Measurements from ENCODE around the gene MRPL9. TPM values are rescaled to one million over a fixed set of nuclear protein-coding genes. Genes with fewer than 3 reads are reported as not detected.

The MRPL9 gene
- total RNA-seq (10 to 100 TPM; 59.1 to 91.3 TPM), polyA plus RNA-seq (ENCODE audit: insufficient read length in 2 of 2) (10 to 100 TPM; 86.4 to 86.5 TPM)
- long read RNA-seq, donor 1, transcript MRPL9-202 (7 exons, 1,296 nt) = major isoform, 29 of 40 reads
- long read RNA-seq, donor 1, transcript MRPL9-211 (2 exons, 403 nt) = minor isoform, 5 of 40 reads
- long read RNA-seq, donor 1, partial matches to known transcripts = 0 of 40 reads
- long read RNA-seq, donor 1, other reads (novel, unspliced or antisense) = 0 of 40 reads
- long read RNA-seq, donor 2, transcript MRPL9-202 (7 exons, 1,296 nt) = major isoform, 9 of 13 reads
- long read RNA-seq, donor 2, partial matches to known transcripts = 0 of 13 reads
- long read RNA-seq, donor 2, other reads (novel, unspliced or antisense) = 0 of 13 reads
- long read RNA-seq, donor 3, transcript MRPL9-202 (7 exons, 1,296 nt) = major isoform, 9 of 25 reads
- long read RNA-seq, donor 3, partial matches to known transcripts = 11 of 25 reads
- long read RNA-seq, donor 3, other reads (novel, unspliced or antisense) = 0 of 25 reads
- long read RNA-seq, donor 4, transcript MRPL9-211 (2 exons, 403 nt) = minor isoform, 7 of 104 reads
- long read RNA-seq, donor 4, transcript MRPL9-201 (6 exons, 882 nt) = minor isoform, 5 of 104 reads
- long read RNA-seq, donor 4, transcript MRPL9-203 (3 exons, 348 nt) = minor isoform, 15 of 104 reads
- long read RNA-seq, donor 4, transcript MRPL9-202 (7 exons, 1,296 nt) = major isoform, 50 of 104 reads
- long read RNA-seq, donor 4, partial matches to known transcripts = 24 of 104 reads
- long read RNA-seq, donor 4, other reads (novel, unspliced or antisense) = 0 of 104 reads

GRCh38 chr1:151762941-151763921, at the start of gene MRPL9:
TSS of gene MRPL9 (minus strand) at chr1:151763496. CDS start at chr1:151763479, 17 bp downstream.
- peaks cover 5% of the 10 kb centered on the region for H3K4me1 ChIP-seq (ENCODE audit: control insufficient read depth, insufficient read depth, low read length)
- no peaks in the 10 kb centered on the region for H3K27me3 ChIP-seq (ENCODE audit: control insufficient read depth, insufficient read depth, low read length)
- under 1% methylated on average over 65 of the region's 68 CpGs for whole genome bisulfite sequencing (ENCODE audit: insufficient coverage)
- no peaks in the 10 kb centered on the region for H3K9me3 ChIP-seq (ENCODE audit: control insufficient read depth, insufficient read depth, low read length)
- H3K36me3 ChIP-seq (ENCODE audit: control insufficient read depth, insufficient read depth, low read length) = peaks cover 17% of the 10 kb centered on the region
- peak within 1 kb of the TSS; percentile 90 for H3K27ac ChIP-seq (ENCODE audit: low read depth, low read length)
- peak within 1 kb of the TSS; percentile 86 for H3K4me3 ChIP-seq (ENCODE audit: low read depth, low read length)
- peak; percentile 63 to 95 (median 74) for DNase-seq (ENCODE audit: low read depth in 4 of 6, low spot score in 6 of 6)

- Histone ChIP-seq H3K36me3 (ENCODE audit: control insufficient read depth, insufficient read depth, low read length) (no peaks in the 10 kb centered on the region), H3K4me3 (ENCODE audit: low read depth, low read length) (no peak overlapping the region), H3K4me1 (ENCODE audit: control insufficient read depth, insufficient read depth, low read length) (peaks cover 7% of the 10 kb centered on the region), H3K27ac (ENCODE audit: low read depth, low read length) (no peak overlapping the region), H3K27me3 (ENCODE audit: control insufficient read depth, insufficient read depth, low read length) (no peaks in the 10 kb centered on the region), H3K9me3 (ENCODE audit: control insufficient read depth, insufficient read depth, low read length) (no peaks in the 10 kb centered on the region)
- DNase-seq (ENCODE audit: low read depth in 4 of 6, low spot score in 6 of 6) = no peak
- 75% methylated on average over 4 of the region's 9 CpGs for WGBS (ENCODE audit: insufficient coverage)
Measured at GRCh38 chr1:151811181-151811580, 47.9 kb upstream of the MRPL9 start.

GRCh38 chr1:151809985-151810556, 46.8 kb upstream of the MRPL9 start:
- H3K9me3 ChIP-seq (ENCODE audit: control insufficient read depth, insufficient read depth, low read length) = no peaks in the 10 kb centered on the region
- H3K27ac ChIP-seq (ENCODE audit: low read depth, low read length) = no peak overlapping the region
- peaks cover 2% of the 10 kb centered on the region for H3K36me3 ChIP-seq (ENCODE audit: control insufficient read depth, insufficient read depth, low read length)
- WGBS (ENCODE audit: insufficient coverage) = no CpG with 5 or more reads among the region's 1 CpG
- peaks cover 12% of the 10 kb centered on the region for H3K4me1 ChIP-seq (ENCODE audit: control insufficient read depth, insufficient read depth, low read length)
- no peak for DNase-seq (ENCODE audit: low read depth in 4 of 6, low spot score in 6 of 6)
- no peak overlapping the region for H3K4me3 ChIP-seq (ENCODE audit: low read depth, low read length)
- H3K27me3 ChIP-seq (ENCODE audit: control insufficient read depth, insufficient read depth, low read length) = no peaks in the 10 kb centered on the region

GRCh38 chr1:151809290-151809984, 46.1 kb upstream of the MRPL9 start:
- WGBS (ENCODE audit: insufficient coverage) = 62% methylated on average over 5 of the region's 8 CpGs
- no peaks in the 10 kb centered on the region for H3K27me3 ChIP-seq (ENCODE audit: control insufficient read depth, insufficient read depth, low read length)
- H3K4me3 ChIP-seq (ENCODE audit: low read depth, low read length) = no peak overlapping the region
- peaks cover 15% of the 10 kb centered on the region for H3K4me1 ChIP-seq (ENCODE audit: control insufficient read depth, insufficient read depth, low read length)
- H3K36me3 ChIP-seq (ENCODE audit: control insufficient read depth, insufficient read depth, low read length) = peaks cover 2% of the 10 kb centered on the region
- H3K27ac ChIP-seq (ENCODE audit: low read depth, low read length) = no peak overlapping the region
- DNase-seq (ENCODE audit: low read depth in 4 of 6, low spot score in 6 of 6) = no peak
- no peaks in the 10 kb centered on the region for H3K9me3 ChIP-seq (ENCODE audit: control insufficient read depth, insufficient read depth, low read length)

GRCh38 chr1:151807766-151808165, 44.5 kb upstream of the MRPL9 start:
- Histone ChIP-seq H3K9me3 (ENCODE audit: control insufficient read depth, insufficient read depth, low read length) (no peaks in the 10 kb centered on the region), H3K4me3 (ENCODE audit: low read depth, low read length) (no peak overlapping the region), H3K27ac (ENCODE audit: low read depth, low read length) (no peak overlapping the region), H3K27me3 (ENCODE audit: control insufficient read depth, insufficient read depth, low read length) (no peaks in the 10 kb centered on the region), H3K36me3 (ENCODE audit: control insufficient read depth, insufficient read depth, low read length) (peaks cover 2% of the 10 kb centered on the region), H3K4me1 (ENCODE audit: control insufficient read depth, insufficient read depth, low read length) (peaks cover 15% of the 10 kb centered on the region)
- WGBS (ENCODE audit: insufficient coverage) = no CpG with 5 or more reads among the region's 1 CpG
- no peak for DNase-seq (ENCODE audit: low read depth in 4 of 6, low spot score in 6 of 6)

GRCh38 chr1:151807131-151807530, 43.8 kb upstream of the MRPL9 start:
- WGBS (ENCODE audit: insufficient coverage) = 82% methylated on average over 2 of the region's 5 CpGs
- DNase-seq (ENCODE audit: low read depth in 4 of 6, low spot score in 6 of 6) = no peak
- Histone ChIP-seq H3K36me3 (ENCODE audit: control insufficient read depth, insufficient read depth, low read length) (peaks cover 2% of the 10 kb centered on the region), H3K4me1 (ENCODE audit: control insufficient read depth, insufficient read depth, low read length) (peaks cover 15% of the 10 kb centered on the region), H3K27ac (ENCODE audit: low read depth, low read length) (no peak overlapping the region), H3K27me3 (ENCODE audit: control insufficient read depth, insufficient read depth, low read length) (no peaks in the 10 kb centered on the region), H3K4me3 (ENCODE audit: low read depth, low read length) (no peak overlapping the region), H3K9me3 (ENCODE audit: control insufficient read depth, insufficient read depth, low read length) (no peaks in the 10 kb centered on the region)

GRCh38 chr1:151806170-151806569, 42.9 kb upstream of the MRPL9 start:
- Histone ChIP-seq H3K36me3 (ENCODE audit: control insufficient read depth, insufficient read depth, low read length) (peaks cover 11% of the 10 kb centered on the region), H3K27me3 (ENCODE audit: control insufficient read depth, insufficient read depth, low read length) (no peaks in the 10 kb centered on the region), H3K9me3 (ENCODE audit: control insufficient read depth, insufficient read depth, low read length) (no peaks in the 10 kb centered on the region), H3K4me1 (ENCODE audit: control insufficient read depth, insufficient read depth, low read length) (peaks cover 14% of the 10 kb centered on the region), H3K27ac (ENCODE audit: low read depth, low read length) (no peak overlapping the region), H3K4me3 (ENCODE audit: low read depth, low read length) (no peak overlapping the region)
- 89% methylated on average over 5 of the region's 7 CpGs for WGBS (ENCODE audit: insufficient coverage)
- DNase-seq (ENCODE audit: low read depth in 4 of 6, low spot score in 6 of 6) = no peak

GRCh38 chr1:151805066-151805820, 41.9 kb upstream of the MRPL9 start, which contains the start of gene LINGO4:
TSS of gene LINGO4 (minus strand) at chr1:151805419. CDS start at chr1:151802704, 2,715 bp downstream.
- DNase-seq (ENCODE audit: low read depth in 4 of 6, low spot score in 6 of 6) = peak in 2 of 6 donors; percentile 12 to 63
- H3K36me3 ChIP-seq (ENCODE audit: control insufficient read depth, insufficient read depth, low read length) = peaks cover 11% of the 10 kb centered on the region
- H3K27me3 ChIP-seq (ENCODE audit: control insufficient read depth, insufficient read depth, low read length) = no peaks in the 10 kb centered on the region
- no peaks in the 10 kb centered on the region for H3K9me3 ChIP-seq (ENCODE audit: control insufficient read depth, insufficient read depth, low read length)
- peaks cover 15% of the 10 kb centered on the region for H3K4me1 ChIP-seq (ENCODE audit: control insufficient read depth, insufficient read depth, low read length)
- H3K4me3 ChIP-seq (ENCODE audit: low read depth, low read length) = no peak within 1 kb of the TSS
- no peak within 1 kb of the TSS for H3K27ac ChIP-seq (ENCODE audit: low read depth, low read length)
- 57% methylated on average over 10 of the region's 12 CpGs for WGBS (ENCODE audit: insufficient coverage)
